K562 (cell line): Measurements from ENCODE around the gene AMN1. TPM values are rescaled to one million over a fixed set of nuclear protein-coding genes. Genes with fewer than 3 reads are reported as not detected.

Experiments
- CHD4 ChIP-seq: fragments of 200-600 bp; sonication (generic); IDR thresholded peaks from 3 replicates; pipeline ENCODE4 v1.6.1; 2012; ENCODE audit warnings: low read depth, mild to moderate bottlenecking, mixed read lengths, low read length, inconsistent platforms; ENCODE audit not compliant: insufficient read depth, insufficient replicate concordance, poor library complexity, severe bottlenecking
- DNMT1 ChIP-seq: fragments of 450-650 bp; IDR thresholded peaks from 2 replicates; pipeline ENCODE4 v1.6.1; 2016; ENCODE audit warnings: antibody characterized with exemption, mild to moderate bottlenecking
- HNRNPL ChIP-seq: fragments of 200-400 bp; formaldehyde crosslinking; IDR thresholded peaks from 2 replicates; pipeline ENCODE4 v1.6.1; 2017; ENCODE audit warnings: low read depth, mild to moderate bottlenecking, low read length
- NCOA4 ChIP-seq: fragments of 450-650 bp; IDR thresholded peaks from 2 replicates; pipeline ENCODE4 v1.6.1; 2018; ENCODE audit warnings: mild to moderate bottlenecking; ENCODE audit not compliant: partially characterized antibody
- SMAD3 ChIP-seq: fragments of 450-650 bp; formaldehyde crosslinking; conservative IDR thresholded peaks from 2 replicates; pipeline ENCODE4 v1.4.0; 2020; ENCODE audit warnings: mild to moderate bottlenecking
- WHSC1 ChIP-seq: IDR thresholded peaks from one replicate; pipeline ENCODE4 v1.6.1; 2012; ENCODE audit warnings: low read length, control low read depth, inconsistent platforms
- ZFX ChIP-seq: sonication (generic); formaldehyde crosslinking; IDR thresholded peaks from 2 replicates; pipeline ENCODE4 v1.8.0; 2022; ENCODE audit warnings: mild to moderate bottlenecking, missing genetic modification reagents, moderate library complexity
- ZNF584 ChIP-seq: fragments of 200-800 bp; sonication (Bioruptor generic); IDR thresholded peaks from 2 replicates; pipeline ENCODE4 v1.6.1; 2016; ENCODE audit warnings: low read depth, mild to moderate bottlenecking, missing genetic modification characterization, missing compliant biosample characterization
- polyA plus RNA-seq, 8 experiments: library from polyadenylated mRNA; depleted of rRNA in 4 of 8; stranded (reverse) in 5 of 8; unstranded in 3 of 8; fragments of >200 nt; fragmentation: Nextera tagmentation in 2 of 8; fragmentation: Illumina TruSeq in 1 of 8; extraction: Ambion mirVana in 2 of 8; extraction: Trizol in 1 of 8; gene quantifications; 2 replicates each; pipeline versions ENCODE4 v1.2.1 to v1.2.3, GENCODE V29; 2011 to 2014; ENCODE audit warnings: inconsistent platforms in 1 of 8, missing spikeins in 1 of 8
- total RNA-seq, 7 experiments: library from RNA; depleted of rRNA in 6 of 7; stranded (reverse); fragments of >200 nt in 6 of 7; fragmentation: Illumina TruSeq in 2 of 7; extraction: Trizol in 2 of 7; gene quantifications; 2 replicates each; pipeline versions ENCODE4 v1.2.1 to v1.2.3, GENCODE V29; 2011 to 2021; ENCODE audit warnings: low replicate concordance in 1 of 7
- TF ChIP-seq, protein P1 (sequence below), 2 experiments: fragments of 450-650 bp in 1 of 2; sonication (generic) in 1 of 2; formaldehyde crosslinking in 1 of 2; IDR thresholded peaks; 2 replicates each; pipeline versions ENCODE4 v1.7.1 to v1.9.0; 2016 to 2022; ENCODE audit warnings: inconsistent platforms in 1 of 2, mild to moderate bottlenecking in 1 of 2, missing genetic modification reagents in 1 of 2
- TF ChIP-seq, protein P2 (sequence below), 2 experiments: fragments of 450-650 bp in 1 of 2; sonication (generic) in 1 of 2; formaldehyde crosslinking; conservative IDR thresholded peaks; 2 replicates each; pipeline versions ENCODE4 v1.4.0 to v1.8.1; 2020 to 2022; ENCODE audit warnings: mild to moderate bottlenecking in 1 of 2, missing genetic modification reagents in 1 of 2
- TF ChIP-seq, protein P3 (sequence below): fragments of 450-650 bp; IDR thresholded peaks from 2 replicates; pipeline ENCODE4 v1.6.1; 2014; ENCODE audit warnings: low read depth, mild to moderate bottlenecking, moderate library complexity, borderline replicate concordance
- TF ChIP-seq, protein P4 (sequence below): IDR thresholded peaks from 2 replicates; pipeline ENCODE4 v1.6.1; 2011; ENCODE audit not compliant: insufficient read length; ENCODE audit errors: extremely low read depth

The AMN1 gene
- total and polyA plus RNA-seq, 9 of the 15 experiments (the other 6 are each of a cell fraction or from before 2014, with no cell fraction given) = 5.2 to 27.6 (median 13.0) TPM

- TF ChIP-seq, protein P1, sequence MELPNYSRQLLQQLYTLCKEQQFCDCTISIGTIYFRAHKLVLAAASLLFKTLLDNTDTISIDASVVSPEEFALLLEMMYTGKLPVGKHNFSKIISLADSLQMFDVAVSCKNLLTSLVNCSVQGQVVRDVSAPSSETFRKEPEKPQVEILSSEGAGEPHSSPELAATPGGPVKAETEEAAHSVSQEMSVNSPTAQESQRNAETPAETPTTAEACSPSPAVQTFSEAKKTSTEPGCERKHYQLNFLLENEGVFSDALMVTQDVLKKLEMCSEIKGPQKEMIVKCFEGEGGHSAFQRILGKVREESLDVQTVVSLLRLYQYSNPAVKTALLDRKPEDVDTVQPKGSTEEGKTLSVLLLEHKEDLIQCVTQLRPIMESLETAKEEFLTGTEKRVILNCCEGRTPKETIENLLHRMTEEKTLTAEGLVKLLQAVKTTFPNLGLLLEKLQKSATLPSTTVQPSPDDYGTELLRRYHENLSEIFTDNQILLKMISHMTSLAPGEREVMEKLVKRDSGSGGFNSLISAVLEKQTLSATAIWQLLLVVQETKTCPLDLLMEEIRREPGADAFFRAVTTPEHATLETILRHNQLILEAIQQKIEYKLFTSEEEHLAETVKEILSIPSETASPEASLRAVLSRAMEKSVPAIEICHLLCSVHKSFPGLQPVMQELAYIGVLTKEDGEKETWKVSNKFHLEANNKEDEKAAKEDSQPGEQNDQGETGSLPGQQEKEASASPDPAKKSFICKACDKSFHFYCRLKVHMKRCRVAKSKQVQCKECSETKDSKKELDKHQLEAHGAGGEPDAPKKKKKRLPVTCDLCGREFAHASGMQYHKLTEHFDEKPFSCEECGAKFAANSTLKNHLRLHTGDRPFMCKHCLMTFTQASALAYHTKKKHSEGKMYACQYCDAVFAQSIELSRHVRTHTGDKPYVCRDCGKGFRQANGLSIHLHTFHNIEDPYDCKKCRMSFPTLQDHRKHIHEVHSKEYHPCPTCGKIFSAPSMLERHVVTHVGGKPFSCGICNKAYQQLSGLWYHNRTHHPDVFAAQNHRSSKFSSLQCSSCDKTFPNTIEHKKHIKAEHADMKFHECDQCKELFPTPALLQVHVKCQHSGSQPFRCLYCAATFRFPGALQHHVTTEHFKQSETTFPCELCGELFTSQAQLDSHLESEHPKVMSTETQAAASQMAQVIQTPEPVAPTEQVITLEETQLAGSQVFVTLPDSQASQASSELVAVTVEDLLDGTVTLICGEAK (IDR thresholded peaks at IDR 0.05) = peak; percentile 78
- TF ChIP-seq, protein P1 (CRISPR knock-in tag; IDR thresholded peaks at IDR 0.05) = no peak
- TF ChIP-seq ZFX (CRISPR knock-in tag) (peak; percentile 77), WHSC1 (no peak), CHD4 (no peak), ZNF584 (CRISPR knock-in tag) (no peak), SMAD3 (CRISPR knock-in tag) (no peak), NCOA4 (no peak), DNMT1 (no peak), HNRNPL (no peak)
- TF ChIP-seq, protein P2, sequence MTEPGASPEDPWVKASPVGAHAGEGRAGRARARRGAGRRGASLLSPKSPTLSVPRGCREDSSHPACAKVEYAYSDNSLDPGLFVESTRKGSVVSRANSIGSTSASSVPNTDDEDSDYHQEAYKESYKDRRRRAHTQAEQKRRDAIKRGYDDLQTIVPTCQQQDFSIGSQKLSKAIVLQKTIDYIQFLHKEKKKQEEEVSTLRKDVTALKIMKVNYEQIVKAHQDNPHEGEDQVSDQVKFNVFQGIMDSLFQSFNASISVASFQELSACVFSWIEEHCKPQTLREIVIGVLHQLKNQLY (CRISPR knock-in tag; conservative IDR thresholded peaks at IDR 0.05) = no peak
- TF ChIP-seq, protein P3, sequence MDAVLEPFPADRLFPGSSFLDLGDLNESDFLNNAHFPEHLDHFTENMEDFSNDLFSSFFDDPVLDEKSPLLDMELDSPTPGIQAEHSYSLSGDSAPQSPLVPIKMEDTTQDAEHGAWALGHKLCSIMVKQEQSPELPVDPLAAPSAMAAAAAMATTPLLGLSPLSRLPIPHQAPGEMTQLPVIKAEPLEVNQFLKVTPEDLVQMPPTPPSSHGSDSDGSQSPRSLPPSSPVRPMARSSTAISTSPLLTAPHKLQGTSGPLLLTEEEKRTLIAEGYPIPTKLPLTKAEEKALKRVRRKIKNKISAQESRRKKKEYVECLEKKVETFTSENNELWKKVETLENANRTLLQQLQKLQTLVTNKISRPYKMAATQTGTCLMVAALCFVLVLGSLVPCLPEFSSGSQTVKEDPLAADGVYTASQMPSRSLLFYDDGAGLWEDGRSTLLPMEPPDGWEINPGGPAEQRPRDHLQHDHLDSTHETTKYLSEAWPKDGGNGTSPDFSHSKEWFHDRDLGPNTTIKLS = peak; percentile 32; the same call in 1 of the 2 replicates
- TF ChIP-seq, protein P4, sequence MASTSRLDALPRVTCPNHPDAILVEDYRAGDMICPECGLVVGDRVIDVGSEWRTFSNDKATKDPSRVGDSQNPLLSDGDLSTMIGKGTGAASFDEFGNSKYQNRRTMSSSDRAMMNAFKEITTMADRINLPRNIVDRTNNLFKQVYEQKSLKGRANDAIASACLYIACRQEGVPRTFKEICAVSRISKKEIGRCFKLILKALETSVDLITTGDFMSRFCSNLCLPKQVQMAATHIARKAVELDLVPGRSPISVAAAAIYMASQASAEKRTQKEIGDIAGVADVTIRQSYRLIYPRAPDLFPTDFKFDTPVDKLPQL = no peak
Measured at GRCh38 chr12:31659087-31659942, 69.5 kb downstream of the AMN1 start, which contains the start of gene ETFBKMT (continued).
